Lung (tissue), 12 donors: Measurements from ENCODE around the gene FOXN3. TPM values are rescaled to one million over a fixed set of nuclear protein-coding genes. Genes with fewer than 3 reads are reported as not detected.

ENCODE experiments used
- ATAC-seq: fragments of 200-7000 bp; cut with Tn5 transposase; one replicate; pipeline ENCODE4 v1.9.1; 2020; ENCODE audit warnings: moderate number of reproducible peaks; ENCODE audit not compliant: insufficient read depth, low FRiP score
- DNase-seq, 3 donors: peaks; one replicate each; pipeline ENCODE4 v3.0.0-alpha.2; 2013 to 2017
- H3K27ac ChIP-seq, 2 donors: one replicate each; pipeline ENCODE4 v1.5.1; 2013; ENCODE audit warnings: mild to moderate bottlenecking in 2 of 2, moderate library complexity in 2 of 2, control low read depth in 1 of 2, inconsistent platforms in 1 of 2, low read depth in 1 of 2, low read length in 1 of 2
- H3K27me3 ChIP-seq, 3 donors: one replicate each; pipeline ENCODE4 v1.5.1; 2013; ENCODE audit warnings: low read length in 2 of 3; ENCODE audit not compliant: control insufficient read depth in 3 of 3, insufficient read depth in 3 of 3
- H3K36me3 ChIP-seq, 4 donors: one replicate each; pipeline ENCODE4 v1.5.1; 2013; ENCODE audit warnings: low read length in 4 of 4, mild to moderate bottlenecking in 1 of 4, moderate library complexity in 1 of 4; ENCODE audit not compliant: control insufficient read depth in 4 of 4, insufficient read depth in 4 of 4
- H3K4me1 ChIP-seq, 5 donors: one replicate each; pipeline ENCODE4 v1.5.1; 2013; ENCODE audit warnings: low read length in 5 of 5, mild to moderate bottlenecking in 2 of 5, moderate library complexity in 1 of 5; ENCODE audit not compliant: control insufficient read depth in 5 of 5, insufficient read depth in 5 of 5
- H3K4me3 ChIP-seq: one replicate; pipeline ENCODE4 v1.5.1; 2013; ENCODE audit warnings: mild to moderate bottlenecking, control low read depth, moderate library complexity
- H3K9ac ChIP-seq, 2 donors: one replicate each; pipeline ENCODE4 v1.5.1; 2013; ENCODE audit warnings: low read length in 2 of 2, control low read depth in 1 of 2; ENCODE audit not compliant: insufficient read depth in 1 of 2
- H3K9me3 ChIP-seq, 4 donors: one replicate each; pipeline ENCODE4 v1.5.1; 2013; ENCODE audit warnings: low read length in 3 of 4, mild to moderate bottlenecking in 1 of 4, moderate library complexity in 1 of 4; ENCODE audit not compliant: control insufficient read depth in 4 of 4, insufficient read depth in 3 of 4
- CTCF ChIP-seq: IDR thresholded peaks from 2 replicates; pipeline ENCODE4 v1.5.1; 2012; ENCODE audit warnings: mild to moderate bottlenecking; ENCODE audit errors: control extremely low read depth, extremely low read depth
- WGBS, 2 donors: extraction: QIAGEN DNeasy Blood & Tissue Kit; methylation state at CpG; one replicate each; pipeline ENCODE4 v1.1.7; 2013; 5-methylcytosine and 5-hydroxymethylcytosine counted together
- polyA plus RNA-seq, 2 donors: library from polyadenylated mRNA; stranded (reverse); fragments of 200-250 nt; gene quantifications; one replicate each; pipeline ENCODE4 v1.2.1, GENCODE V29; 2013
- total RNA-seq, 2 donors: library from RNA; depleted of rRNA in 1 of 2; stranded (reverse); fragments of >200 nt in 1 of 2; gene quantifications; one replicate each; pipeline ENCODE4 v1.2.1, GENCODE V29; 2014 to 2021
- donor health status: control.
- donor health status: control.
- donor health status: Bipolar disorder and iron deficiency.
- donor health status: healthy.
- donor health status: DM: yes; HTN: yes; CAD: no.

The FOXN3 gene
- total and polyA plus RNA-seq, 4 donors = 12.7 to 69.7 (median 34.9) TPM

DNA sequence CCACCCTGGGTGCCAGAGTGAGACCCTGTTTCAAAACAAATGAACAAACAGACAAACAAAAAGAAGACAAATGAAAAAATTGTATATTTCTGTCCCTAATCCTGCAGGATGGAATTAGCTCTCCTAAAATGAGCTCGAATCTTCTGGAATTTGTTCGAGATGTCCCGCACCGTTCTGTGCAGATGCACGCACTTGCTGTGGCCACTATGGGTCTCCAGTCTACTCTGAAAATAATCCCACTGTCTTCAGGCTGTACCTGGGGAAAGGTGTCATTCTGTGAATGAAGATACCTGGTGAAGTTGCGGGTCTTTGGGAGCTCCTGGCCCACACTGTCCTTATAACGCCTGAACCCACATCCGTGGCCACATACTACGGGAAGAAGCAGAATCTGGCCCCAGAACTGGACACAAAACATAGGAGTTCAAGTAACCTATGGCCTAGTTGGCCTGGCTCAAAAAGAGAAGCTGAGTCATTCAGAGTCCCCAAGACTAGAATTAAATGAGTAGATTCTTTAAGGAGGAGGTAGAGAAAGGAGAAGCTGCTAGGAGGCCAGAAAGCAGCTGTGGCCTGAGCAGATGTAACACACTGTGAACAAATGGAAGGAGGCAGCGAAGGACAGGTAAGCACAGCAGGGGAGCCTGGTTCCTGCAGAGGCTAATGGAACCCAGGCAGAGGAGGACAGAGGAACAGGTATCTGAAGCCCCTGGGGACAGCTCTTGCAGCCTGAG, 108.6 kb downstream of the FOXN3 start:
- peak overlapping the region in 1 of 2 donors; percentile 13 for H3K9ac ChIP-seq
- H3K36me3 ChIP-seq = peaks cover 0 to 1% (median 0%) of the 10 kb centered on the region in 4 donors
- no peaks in the 10 kb centered on the region for H3K27me3 ChIP-seq
- peaks cover 7 to 28% (median 22%) of the 10 kb centered on the region in 5 donors for H3K4me1 ChIP-seq
- no peak for DNase-seq
- no peaks in the 10 kb centered on the region for H3K9me3 ChIP-seq
- H3K4me3 ChIP-seq = no peak overlapping the region
- peak overlapping the region in 1 of 2 donors; percentile 49 for H3K27ac ChIP-seq
- no peak for TF ChIP-seq CTCF
- no peak for ATAC-seq
- WGBS, 2 donors = 84 to 88% methylated on average over 10 of the region's 10 CpGs

- Histone ChIP-seq H3K4me1 (peaks cover 9 to 37% (median 29%) of the 10 kb centered on the region in 5 donors), H3K27ac (no peak overlapping the region), H3K36me3 (peaks cover 0 to 1% (median 0%) of the 10 kb centered on the region in 4 donors), H3K27me3 (no peaks in the 10 kb centered on the region), H3K9me3 (no peaks in the 10 kb centered on the region), H3K4me3 (no peak overlapping the region), H3K9ac (no peak overlapping the region)
- ATAC-seq = no peak
- DNase-seq = no peak
- no peak for TF ChIP-seq CTCF
- WGBS, 2 donors = 86 to 88% methylated on average over 8 of the region's 8 CpGs
These were observed 109.6 kb downstream of the FOXN3 start for GRCh38 chr14:89307409-89307808.

GRCh38 chr14:89304972-89305703, 111.9 kb downstream of the FOXN3 start:
- no peak for TF ChIP-seq CTCF
- DNase-seq (peak; percentile 81 to 95 (median 94)), ATAC-seq (no peak)
- 42 to 62% methylated on average over 16 of the region's 16 CpGs for WGBS, 2 donors
- H3K4me3 ChIP-seq = no peak overlapping the region
- no peaks in the 10 kb centered on the region for H3K27me3 ChIP-seq
- H3K9ac ChIP-seq = peak overlapping the region in 1 of 2 donors; percentile 76
- H3K27ac ChIP-seq = peak overlapping the region; percentile 67 to 83
- no peaks in the 10 kb centered on the region for H3K9me3 ChIP-seq
- H3K36me3 ChIP-seq = peaks cover 0 to 2% (median under 1%) of the 10 kb centered on the region in 4 donors
- peaks cover 9 to 38% (median 29%) of the 10 kb centered on the region in 5 donors for H3K4me1 ChIP-seq
